ENCODE results near the gene SSU72. TPM values are rescaled to one million over a fixed set of nuclear protein-coding genes. Genes with fewer than 3 reads are reported as not detected.
A peak's percentile ranks its signal among the peaks of the same experiment; 100 is the strongest.

SSU72 gene
- total RNA-seq, 4 donors from 2014 or later = 204 to 294 (median 241) TPM

- TF ChIP-seq CTCF (IDR thresholded peaks at IDR 0.05) (no peak), POLR2A (IDR thresholded peaks at IDR 0.05) (no peak)
- WGBS, 2 donors = 25 to 42% methylated on average over 10 to 32 of the region's 111 CpGs
- DNase-seq = peak; percentile 22 to 28
- intact Hi-C loops (cut with DNase I) = no loop called here
- Histone ChIP-seq H3K4me1 (peaks cover 10 to 35% of the 10 kb centered on the region in 2 donors), H3K27me3 (no peaks in the 10 kb centered on the region), H3K27ac (no peak overlapping the region), H3K4me3 (replicated peaks in 1 of 3) (no peak overlapping the region), H3K9me3 (no peaks in the 10 kb centered on the region), H3K36me3 (no peaks in the 10 kb centered on the region)
Observed at GRCh38 chr1:1599030-1599934, 24.6 kb upstream of the SSU72 start.

- Histone ChIP-seq H3K27me3 (no peaks in the 10 kb centered on the region), H3K36me3 (no peaks in the 10 kb centered on the region), H3K9me3 (no peaks in the 10 kb centered on the region), H3K4me3 (replicated peaks in 1 of 3) (no peak overlapping the region), H3K4me1 (peaks cover 10 to 35% of the 10 kb centered on the region in 2 donors), H3K27ac (no peak overlapping the region)
- no peak for DNase-seq
- no peak for TF ChIP-seq POLR2A (IDR thresholded peaks at IDR 0.05)
- TF ChIP-seq CTCF (IDR thresholded peaks at IDR 0.05) = no peak
- 85 to 100% methylated on average over 4 to 13 of the region's 13 CpGs for WGBS, 2 donors
- intact Hi-C loops (cut with DNase I) = no loop called here
Observed at GRCh38 chr1:1598720-1599029, 24.0 kb upstream of the SSU72 start.

- DNase-seq = no peak
- Histone ChIP-seq H3K36me3 (no peaks in the 10 kb centered on the region), H3K4me1 (peaks cover 10 to 35% of the 10 kb centered on the region in 2 donors), H3K9me3 (no peaks in the 10 kb centered on the region), H3K4me3 (replicated peaks in 1 of 3) (no peak overlapping the region), H3K27me3 (no peaks in the 10 kb centered on the region), H3K27ac (no peak overlapping the region)
- intact Hi-C loops (cut with DNase I) = no loop called here
- TF ChIP-seq POLR2A (IDR thresholded peaks at IDR 0.05) (no peak), CTCF (IDR thresholded peaks at IDR 0.05) (no peak)
- WGBS, 2 donors = 90 to 91% methylated on average over 22 to 24 of the region's 28 CpGs
Observed at GRCh38 chr1:1598051-1598719, 23.5 kb upstream of the SSU72 start.

GRCh38 chr1:1597275-1597930, 22.7 kb upstream of the SSU72 start:
- 16 to 24% methylated on average over 9 to 15 of the region's 16 CpGs for WGBS, 2 donors

More at GRCh38 chr1:1597275-1597930, 22.7 kb upstream of the SSU72 start:
- DNase-seq = peak; percentile 25 to 32
- H3K36me3 ChIP-seq = no peaks in the 10 kb centered on the region
- H3K9me3 ChIP-seq = no peaks in the 10 kb centered on the region
- H3K27ac ChIP-seq = no peak overlapping the region
- intact Hi-C loops (cut with DNase I) = no loop called here
- peaks cover 10 to 35% of the 10 kb centered on the region in 2 donors for H3K4me1 ChIP-seq
- no peaks in the 10 kb centered on the region for H3K27me3 ChIP-seq
- no peak for TF ChIP-seq POLR2A (IDR thresholded peaks at IDR 0.05)
- TF ChIP-seq CTCF (IDR thresholded peaks at IDR 0.05) = peak in 2 of 6 experiments; percentile 11 to 26
- H3K4me3 ChIP-seq (replicated peaks in 1 of 3) = no peak overlapping the region
